ENCODE data around the gene MN1. TPM values are rescaled to one million over a fixed set of nuclear protein-coding genes. Genes with fewer than 3 reads are reported as not detected.

The MN1 gene
- total and polyA plus RNA-seq, 7 donors = under 0.01 to 21.3 (median 6.4) TPM

DNA sequence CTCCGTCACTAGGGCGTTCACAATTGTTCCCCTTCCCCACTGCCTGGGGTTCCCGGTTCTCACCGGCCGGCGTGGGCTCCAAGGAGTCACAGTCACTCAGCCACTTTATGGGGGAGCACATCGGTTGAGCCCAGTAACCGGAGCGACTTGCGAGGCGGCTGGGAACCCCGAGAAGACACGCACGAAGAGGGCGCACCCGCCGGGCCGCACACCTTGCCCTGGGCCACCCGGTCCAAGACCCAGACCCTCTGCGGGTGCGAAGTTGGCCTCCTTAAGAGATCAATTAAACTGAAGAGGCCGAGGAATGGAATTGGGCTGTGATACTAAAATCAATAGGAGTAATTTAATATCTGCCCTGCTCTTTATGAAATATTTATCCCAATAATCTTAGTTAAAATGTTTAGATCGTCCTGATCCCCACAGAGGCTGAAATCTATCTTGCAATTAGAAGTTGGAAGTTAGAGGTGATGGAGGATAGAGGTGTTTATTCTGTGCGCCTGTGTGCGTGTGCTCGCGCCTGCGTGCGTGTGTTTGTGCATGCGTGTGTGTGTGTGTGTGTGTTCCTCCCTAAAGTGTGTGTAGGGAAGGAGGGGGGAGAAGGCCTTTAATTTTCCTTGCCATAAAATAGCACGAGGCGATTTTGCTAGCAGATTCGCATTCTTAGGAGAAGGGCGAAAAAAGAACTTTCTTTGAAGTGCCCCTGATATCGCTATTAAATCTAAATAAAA lies 954 bp upstream of the MN1 start:
- intact Hi-C loops (cut with DNase I) = loop anchor here (10.0 kb wide), 4 partner anchors 398 to 808 kb away; no protein-coding TSS in a partner anchor
- no peaks in the 10 kb centered on the region for H3K36me3 ChIP-seq
- peaks cover 0 to 37% (median 26%) of the 10 kb centered on the region in 3 donors for H3K27me3 ChIP-seq
- no peak for DNase-seq
- 11 to 25% methylated on average over 35 of the region's 35 CpGs for WGBS, 2 donors
- peak overlapping the region; percentile 61 to 86 (median 76) for H3K4me3 ChIP-seq
- TF ChIP-seq POLR2AphosphoS5 (IDR thresholded peaks at IDR 0.05) (no peak), EP300 (IDR thresholded peaks at IDR 0.05) (no peak), POLR2A (IDR thresholded peaks at IDR 0.05) (no peak)
- TF ChIP-seq, protein P1, sequence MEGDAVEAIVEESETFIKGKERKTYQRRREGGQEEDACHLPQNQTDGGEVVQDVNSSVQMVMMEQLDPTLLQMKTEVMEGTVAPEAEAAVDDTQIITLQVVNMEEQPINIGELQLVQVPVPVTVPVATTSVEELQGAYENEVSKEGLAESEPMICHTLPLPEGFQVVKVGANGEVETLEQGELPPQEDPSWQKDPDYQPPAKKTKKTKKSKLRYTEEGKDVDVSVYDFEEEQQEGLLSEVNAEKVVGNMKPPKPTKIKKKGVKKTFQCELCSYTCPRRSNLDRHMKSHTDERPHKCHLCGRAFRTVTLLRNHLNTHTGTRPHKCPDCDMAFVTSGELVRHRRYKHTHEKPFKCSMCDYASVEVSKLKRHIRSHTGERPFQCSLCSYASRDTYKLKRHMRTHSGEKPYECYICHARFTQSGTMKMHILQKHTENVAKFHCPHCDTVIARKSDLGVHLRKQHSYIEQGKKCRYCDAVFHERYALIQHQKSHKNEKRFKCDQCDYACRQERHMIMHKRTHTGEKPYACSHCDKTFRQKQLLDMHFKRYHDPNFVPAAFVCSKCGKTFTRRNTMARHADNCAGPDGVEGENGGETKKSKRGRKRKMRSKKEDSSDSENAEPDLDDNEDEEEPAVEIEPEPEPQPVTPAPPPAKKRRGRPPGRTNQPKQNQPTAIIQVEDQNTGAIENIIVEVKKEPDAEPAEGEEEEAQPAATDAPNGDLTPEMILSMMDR (IDR thresholded peaks at IDR 0.05) = no peak
- H3K4me1 ChIP-seq = peaks cover 0 to 56% (median 51%) of the 10 kb centered on the region in 4 donors
- no peaks in the 10 kb centered on the region for H3K9me3 ChIP-seq
- peak overlapping the region; percentile 75 to 93 (median 85) for H3K27ac ChIP-seq

DNA sequence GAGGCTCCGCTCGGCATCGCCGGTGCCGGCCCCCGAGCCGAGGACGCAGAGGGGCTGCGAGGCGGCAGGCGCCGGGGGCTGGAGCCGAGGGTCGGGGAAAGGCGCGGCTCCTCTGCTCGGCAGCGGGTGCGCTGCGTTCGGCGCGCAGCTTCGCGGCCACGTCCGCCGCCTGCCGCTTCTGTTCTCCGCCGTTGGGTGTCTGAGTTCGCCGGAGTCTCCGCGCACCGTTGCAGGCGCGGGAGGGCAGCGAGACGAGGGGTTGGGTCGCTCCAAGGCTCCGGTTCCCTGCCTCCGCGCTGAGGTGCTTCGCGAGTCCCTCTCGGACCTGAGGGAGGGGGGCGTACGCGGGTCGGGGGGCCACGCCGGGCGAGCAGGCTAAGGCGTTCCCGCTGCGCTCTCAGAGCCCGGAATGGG lies 347 bp downstream of the MN1 start:
- Histone ChIP-seq H3K4me3 (peak overlapping the region; percentile 61 to 86 (median 76)), H3K36me3 (no peaks in the 10 kb centered on the region), H3K27ac (peak overlapping the region; percentile 75 to 93 (median 85)), H3K4me1 (peaks cover 0 to 61% (median 53%) of the 10 kb centered on the region in 4 donors), H3K9me3 (no peaks in the 10 kb centered on the region), H3K27me3 (peaks cover 0 to 48% (median 26%) of the 10 kb centered on the region in 3 donors)
- DNase-seq = no peak
- intact Hi-C loops (cut with DNase I) = loop anchor here (10.0 kb wide), 4 partner anchors 396 to 806 kb away; no protein-coding TSS in a partner anchor
- no peak for TF ChIP-seq POLR2AphosphoS5 (IDR thresholded peaks at IDR 0.05)
- no peak for TF ChIP-seq POLR2A (IDR thresholded peaks at IDR 0.05)
- 0 to 1% methylated on average over 58 of the region's 58 CpGs for WGBS, 2 donors

DNA sequence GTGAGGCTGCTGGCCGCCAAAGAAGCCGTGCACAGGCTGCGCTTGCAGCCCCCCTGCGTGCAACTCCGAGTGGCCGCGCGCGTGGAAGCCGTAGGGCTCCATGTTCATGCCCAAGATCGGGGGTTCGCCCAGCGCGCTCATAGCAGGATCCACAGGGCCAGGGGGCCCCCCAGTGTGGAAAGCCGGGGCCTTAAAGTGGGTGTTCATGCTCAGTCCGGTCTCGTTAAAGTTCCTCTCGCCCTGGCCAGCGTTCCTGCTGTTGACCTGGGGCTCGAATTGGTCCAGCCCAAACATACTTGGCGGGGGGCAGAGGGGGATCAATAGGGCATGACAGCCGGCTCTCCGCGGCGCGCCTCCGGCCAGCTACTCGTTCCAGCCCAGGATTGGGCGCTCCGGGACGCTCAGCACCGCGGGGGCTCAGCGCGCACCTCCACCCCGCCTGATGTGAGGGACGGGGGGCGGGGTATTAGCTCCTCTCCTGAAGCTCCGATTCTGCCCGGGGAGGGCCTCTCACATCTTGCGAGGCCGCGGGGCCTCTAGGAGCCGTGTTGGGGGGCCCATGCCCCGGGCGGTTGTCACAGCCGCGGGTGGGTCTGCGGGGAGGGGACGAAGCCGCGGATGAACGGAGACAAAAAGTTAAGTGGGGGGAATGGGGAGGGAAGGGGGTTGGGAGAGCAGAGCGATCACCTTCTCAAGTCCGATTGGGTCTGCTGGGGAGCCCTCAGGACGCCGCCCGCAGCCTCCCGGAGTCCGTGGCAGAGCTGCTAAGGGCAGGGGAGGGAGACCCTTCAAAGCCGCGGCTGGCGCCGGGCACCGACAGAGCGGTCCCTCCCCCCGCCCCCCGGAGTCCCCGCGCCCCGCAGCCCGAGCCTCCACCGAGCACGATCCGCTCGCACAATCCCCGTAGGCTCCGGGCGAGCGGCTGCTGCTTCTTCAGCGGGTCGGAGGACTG lies 1.0 kb downstream of the MN1 start:
- Histone ChIP-seq H3K9me3 (no peaks in the 10 kb centered on the region), H3K27me3 (peaks cover 0 to 52% (median 26%) of the 10 kb centered on the region in 3 donors), H3K4me3 (peak overlapping the region; percentile 61 to 86 (median 76)), H3K4me1 (peaks cover 0 to 63% (median 55%) of the 10 kb centered on the region in 4 donors), H3K27ac (peak overlapping the region; percentile 75 to 93 (median 85)), H3K36me3 (no peaks in the 10 kb centered on the region)
- intact Hi-C loops (cut with DNase I) = loop anchor here (10.0 kb wide), 4 partner anchors 396 to 806 kb away; no protein-coding TSS in a partner anchor
- DNase-seq = no peak
- 5 to 7% methylated on average over 82 of the region's 82 CpGs for WGBS, 2 donors
- TF ChIP-seq EP300 (IDR thresholded peaks at IDR 0.05) = no peak
- peak in 3 of 4 donors; percentile 17 to 62 (median 30) for TF ChIP-seq POLR2AphosphoS5 (IDR thresholded peaks at IDR 0.05)
- TF ChIP-seq POLR2A (IDR thresholded peaks at IDR 0.05) = no peak
- TF ChIP-seq, protein P1 (IDR thresholded peaks at IDR 0.05) = no peak

DNA sequence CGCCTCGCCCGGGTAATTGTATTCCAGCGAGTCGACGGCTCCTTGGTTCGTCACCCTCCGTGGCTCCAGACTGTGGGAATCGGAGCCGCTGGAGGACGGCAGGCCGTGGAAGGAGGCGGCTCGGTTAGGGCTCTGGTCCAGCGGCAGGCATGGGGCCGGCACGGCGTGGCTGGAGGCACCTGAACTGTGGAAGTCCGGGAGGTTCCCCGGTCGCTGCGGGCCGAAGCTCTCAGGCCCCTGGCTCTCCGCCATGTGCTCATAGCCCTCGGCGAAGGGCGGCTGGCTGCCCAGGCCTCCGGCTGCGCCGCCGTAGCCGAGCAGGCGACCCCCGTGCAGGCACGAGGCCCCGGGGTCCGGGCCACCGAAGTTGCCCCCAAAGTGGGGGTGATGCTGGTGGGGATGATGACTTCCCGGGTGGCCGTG lies 1.7 kb downstream of the MN1 start:
- DNase-seq = no peak
- Histone ChIP-seq H3K4me1 (peaks cover 0 to 61% (median 52%) of the 10 kb centered on the region in 4 donors), H3K27ac (peak overlapping the region; percentile 75 to 93 (median 85)), H3K36me3 (no peaks in the 10 kb centered on the region), H3K4me3 (peak overlapping the region; percentile 61 to 86 (median 76)), H3K9me3 (no peaks in the 10 kb centered on the region), H3K27me3 (peaks cover 0 to 52% (median 26%) of the 10 kb centered on the region in 3 donors)
- 17 to 50% methylated on average over 40 of the region's 40 CpGs for WGBS, 2 donors
- intact Hi-C loops (cut with DNase I) = loop anchor here (10.0 kb wide), 4 partner anchors 395 to 805 kb away; no protein-coding TSS in a partner anchor
- no peak for TF ChIP-seq POLR2A (IDR thresholded peaks at IDR 0.05)
- peak in 1 of 4 donors; percentile 5 for TF ChIP-seq POLR2AphosphoS5 (IDR thresholded peaks at IDR 0.05)

DNA sequence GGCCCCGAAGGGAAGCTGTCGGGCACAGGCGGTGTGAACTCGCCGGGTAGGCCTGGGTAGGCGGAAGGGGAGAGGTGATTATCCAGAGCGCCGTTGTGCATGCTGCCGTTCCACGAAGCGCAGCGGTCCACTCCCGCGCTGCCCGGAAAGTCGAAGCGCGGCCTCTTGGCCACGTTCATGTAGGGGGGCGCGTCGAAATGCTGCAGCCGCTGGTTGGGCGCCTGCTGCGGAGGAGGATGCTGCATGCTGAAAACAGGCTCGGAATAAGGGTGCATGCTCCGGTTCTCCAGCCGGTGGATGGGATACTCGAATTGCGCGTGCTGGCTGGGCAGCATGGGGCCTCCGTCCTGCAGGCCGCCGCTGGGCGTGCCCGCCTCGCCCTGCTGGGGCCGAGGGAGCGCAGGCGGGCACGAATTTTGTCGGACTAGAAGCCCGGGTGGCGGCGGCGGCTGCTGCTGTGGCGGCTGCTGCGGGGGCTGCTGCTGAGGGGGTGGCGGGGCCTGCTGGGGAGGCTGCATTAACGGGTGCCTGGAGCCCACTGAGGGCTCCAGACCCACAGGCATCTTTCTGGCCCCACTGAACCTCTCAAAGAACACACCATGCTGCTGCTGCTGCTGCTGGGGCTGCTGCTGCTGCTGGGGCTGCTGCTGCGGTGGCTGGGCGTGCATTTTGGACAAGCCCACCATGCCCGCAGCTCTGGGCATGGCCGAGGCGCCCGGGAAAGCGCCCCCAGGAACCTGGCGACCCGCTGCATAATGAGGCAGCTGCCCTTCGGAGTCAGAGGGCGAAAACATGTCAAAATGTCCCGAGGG lies 2.3 kb downstream of the MN1 start:
- Histone ChIP-seq H3K27ac (peak overlapping the region; percentile 75 to 93 (median 85)), H3K4me3 (peak overlapping the region; percentile 61 to 86 (median 76)), H3K9me3 (no peaks in the 10 kb centered on the region), H3K36me3 (no peaks in the 10 kb centered on the region), H3K27me3 (peaks cover 0 to 52% (median 26%) of the 10 kb centered on the region in 3 donors), H3K4me1 (peaks cover 0 to 56% (median 46%) of the 10 kb centered on the region in 4 donors)
- no peak for TF ChIP-seq POLR2AphosphoS5 (IDR thresholded peaks at IDR 0.05)
- TF ChIP-seq, protein P1 (IDR thresholded peaks at IDR 0.05) = no peak
- no peak for TF ChIP-seq EP300 (IDR thresholded peaks at IDR 0.05)
- TF ChIP-seq POLR2A (IDR thresholded peaks at IDR 0.05) = no peak
- DNase-seq = no peak
- intact Hi-C loops (cut with DNase I) = no loop called here
- 37 to 70% methylated on average over 62 of the region's 62 CpGs for WGBS, 2 donors

Measured in sigmoid colon (tissue), 7 donors.